Upper lobe of left lung (tissue), 6 donors: ENCODE results near the gene PRKCZ. TPM values are rescaled to one million over a fixed set of nuclear protein-coding genes. Genes with fewer than 3 reads are reported as not detected.

Experiments
- ATAC-seq, 2 donors: fragments of 200-7000 bp; cut with Tn5 transposase; one replicate each; pipeline ENCODE4 v1.9.1; 2022; ENCODE audit warnings: mild to moderate bottlenecking in 2 of 2, moderate library complexity in 2 of 2; ENCODE audit not compliant: low FRiP score in 2 of 2
- DNase-seq, 2 donors: peaks; one replicate each; pipeline ENCODE4 v3.0.0-alpha.2; 2019 to 2020
- H3K27ac ChIP-seq, 4 donors: fragments of 200-600 bp; sonication (generic); one replicate each; pipeline ENCODE4 v1.5.1; 2016 to 2019
- H3K27me3 ChIP-seq, 4 donors: fragments of 200-600 bp; sonication (generic); one replicate each; pipeline ENCODE4 v1.5.1; 2017 to 2019
- H3K36me3 ChIP-seq, 4 donors: fragments of 200-600 bp; sonication (generic); one replicate each; pipeline ENCODE4 v1.5.1; 2016 to 2019
- H3K4me1 ChIP-seq, 4 donors: fragments of 200-600 bp; sonication (generic); one replicate each; pipeline ENCODE4 v1.5.1; 2018 to 2019
- H3K4me3 ChIP-seq, 4 donors: fragments of 200-600 bp; sonication (generic); one replicate each; pipeline ENCODE4 v1.5.1; 2017 to 2019; ENCODE audit warnings: mild to moderate bottlenecking in 2 of 4, moderate library complexity in 1 of 4
- H3K9me3 ChIP-seq, 4 donors: fragments of 200-600 bp; sonication (generic); one replicate each; pipeline ENCODE4 v1.5.1; 2018 to 2019
- CTCF ChIP-seq, 6 experiments: fragments of 450-650 bp in 4 of 6; fragments of 200-600 bp in 2 of 6; sonication (generic) in 2 of 6; IDR thresholded peaks; one replicate each; pipeline ENCODE4 v1.5.1; 2016 to 2019; ENCODE audit warnings: antibody characterized with exemption in 6 of 6
- EP300 ChIP-seq, 4 donors: sonication (generic); formaldehyde crosslinking; IDR thresholded peaks; one replicate each; pipeline ENCODE4 v1.5.1; 2017; ENCODE audit warnings: antibody characterized with exemption in 4 of 4, control low read depth in 2 of 4
- POLR2A ChIP-seq, 4 donors: fragments of 450-650 bp; IDR thresholded peaks; one replicate each; pipeline ENCODE4 v1.5.1; 2016 to 2017; ENCODE audit warnings: antibody characterized with exemption in 4 of 4, mild to moderate bottlenecking in 2 of 4
- POLR2AphosphoS5 ChIP-seq, 2 donors: sonication (generic); formaldehyde crosslinking; IDR thresholded peaks; one replicate each; pipeline ENCODE4 v1.5.1; 2017; ENCODE audit warnings: antibody characterized with exemption in 2 of 2
- WGBS, 2 donors: methylation state at CpG; one replicate each; pipeline ENCODE4 v1.1.5; 2017 to 2018; 5-methylcytosine and 5-hydroxymethylcytosine counted together
- total RNA-seq, 6 donors: library from RNA; depleted of rRNA in 4 of 6; stranded (reverse); fragments of >200 nt in 4 of 6; gene quantifications; one replicate each; pipeline versions ENCODE4 v1.1.0 to v1.2.1, GENCODE V29; 2016 to 2021
- donor health status: DM: no; HTN: no; CAD: no; lungs with moderate emphysema.
- donor health status: DM: no; HTN: yes; CAD: no; lungs with severe emphysema.

Gene PRKCZ
- total RNA-seq, 6 donors from 2014 or later, result 107 to 169 (median 138) TPM

GRCh38 chr1:2203671-2204414 is 153.6 kb downstream of the PRKCZ start:
- Histone ChIP-seq H3K27ac (peak overlapping the region; percentile 72 to 92 (median 90)), H3K36me3 (no peaks in the 10 kb centered on the region), H3K27me3 (no peaks in the 10 kb centered on the region), H3K4me1 (peaks cover 39 to 71% (median 56%) of the 10 kb centered on the region in 4 donors), H3K9me3 (no peaks in the 10 kb centered on the region), H3K4me3 (peak overlapping the region in 3 of 4 donors; percentile 45 to 61 (median 52))
- DNase-seq (no peak), ATAC-seq (no peak)
- 51 to 70% methylated on average over 13 to 22 of the region's 25 CpGs for WGBS, 2 donors
- no peak for TF ChIP-seq POLR2AphosphoS5 (IDR thresholded peaks at IDR 0.05)

GRCh38 chr1:2204415-2205190 is 154.4 kb downstream of the PRKCZ start:
- DNase-seq (peak; percentile 82 to 96), ATAC-seq (peak; percentile 64 to 77)
- TF ChIP-seq EP300 (IDR thresholded peaks at IDR 0.05), result no peak
- peak; percentile 6 to 61 for TF ChIP-seq POLR2AphosphoS5 (IDR thresholded peaks at IDR 0.05)
- TF ChIP-seq POLR2A (IDR thresholded peaks at IDR 0.05), result peak in 1 of 4 donors; percentile 58
- no peaks in the 10 kb centered on the region for H3K36me3 ChIP-seq
- H3K27ac ChIP-seq, result peak overlapping the region; percentile 72 to 92 (median 90)
- H3K4me3 ChIP-seq, result peak overlapping the region; percentile 33 to 61 (median 48)
- 12 to 24% methylated on average over 5 to 20 of the region's 60 CpGs for WGBS, 2 donors
- H3K27me3 ChIP-seq, result no peaks in the 10 kb centered on the region
- H3K4me1 ChIP-seq, result peaks cover 39 to 71% (median 55%) of the 10 kb centered on the region in 4 donors
- no peaks in the 10 kb centered on the region for H3K9me3 ChIP-seq

- Histone ChIP-seq H3K27me3 (no peaks in the 10 kb centered on the region), H3K36me3 (no peaks in the 10 kb centered on the region), H3K4me1 (peaks cover 32 to 71% (median 49%) of the 10 kb centered on the region in 4 donors), H3K4me3 (peak overlapping the region; percentile 38 to 62 (median 56)), H3K27ac (peak overlapping the region; percentile 81 to 90 (median 86)), H3K9me3 (no peaks in the 10 kb centered on the region)
- TF ChIP-seq POLR2A (IDR thresholded peaks at IDR 0.05) (peak in 1 of 4 donors; percentile 64), CTCF (IDR thresholded peaks at IDR 0.05) (peak in 5 of 6 experiments; percentile 12 to 55 (median 30)), EP300 (IDR thresholded peaks at IDR 0.05) (no peak), POLR2AphosphoS5 (IDR thresholded peaks at IDR 0.05) (peak; percentile 65 to 77)
- ATAC-seq, result peak; percentile 88 to 91
- DNase-seq, result peak; percentile 98 to 99
- WGBS, 2 donors, result 0 to 49% methylated on average over 5 to 15 of the region's 84 CpGs
These were observed 155.2 kb downstream of the PRKCZ start for GRCh38 chr1:2205191-2205952.

GRCh38 chr1:2206813-2207487 is 156.7 kb downstream of the PRKCZ start:
- H3K36me3 ChIP-seq, result no peaks in the 10 kb centered on the region
- no peaks in the 10 kb centered on the region for H3K27me3 ChIP-seq
- H3K27ac ChIP-seq, result peak overlapping the region; percentile 76 to 90 (median 84)
- WGBS, 2 donors, result 82 to 84% methylated on average over 16 of the region's 16 CpGs
- no peak for TF ChIP-seq POLR2AphosphoS5 (IDR thresholded peaks at IDR 0.05)
- TF ChIP-seq POLR2A (IDR thresholded peaks at IDR 0.05), result no peak
- TF ChIP-seq CTCF (IDR thresholded peaks at IDR 0.05), result no peak
- TF ChIP-seq EP300 (IDR thresholded peaks at IDR 0.05), result no peak
- H3K4me3 ChIP-seq, result no peak overlapping the region
- no peaks in the 10 kb centered on the region for H3K9me3 ChIP-seq
- peaks cover 31 to 69% (median 47%) of the 10 kb centered on the region in 4 donors for H3K4me1 ChIP-seq
- peak in 1 of 2 donors; percentile 20 for DNase-seq
- ATAC-seq, result no peak
